Keratinocyte (primary cell): ENCODE data around the gene CST6. TPM values are rescaled to one million over a fixed set of nuclear protein-coding genes. Genes with fewer than 3 reads are reported as not detected.

Experiments used
- DNase-seq: peaks from one replicate; pipeline ENCODE4 v3.0.0-alpha.2; 2011; ENCODE audit warnings: low read depth, missing footprints, low spot score
- FAIRE-seq: peaks from 2 replicates; lab custom pipeline; 2011; peaks lifted over from hg19 to GRCh38; lab: Jason Lieb, UNC
- H2AFZ ChIP-seq: 2 replicates; pipeline ENCODE4 v1.6.0; 2012; ENCODE audit warnings: low read length, control low read depth, inconsistent platforms; ENCODE audit not compliant: control insufficient read depth
- H3K27ac ChIP-seq: 2 replicates; pipeline ENCODE4 v1.5.1; 2011; ENCODE audit warnings: low read length; ENCODE audit not compliant: control insufficient read depth, insufficient read depth
- H3K27me3 ChIP-seq: 3 replicates; pipeline ENCODE4 v1.6.0; 2011; ENCODE audit warnings: low read length; ENCODE audit not compliant: control insufficient read depth, insufficient read depth; ENCODE audit errors: extremely low read depth
- H3K36me3 ChIP-seq, 2 experiments: 2 replicates in 1 of 2; 3 replicates in 1 of 2; pipeline ENCODE4 v1.5.1; 2011; ENCODE audit warnings: low read length in 2 of 2, mild to moderate bottlenecking in 1 of 2; ENCODE audit not compliant: control insufficient read depth in 2 of 2, insufficient read depth in 2 of 2; ENCODE audit errors: extremely low read depth in 1 of 2
- H3K4me1 ChIP-seq: 3 replicates; pipeline ENCODE4 v1.5.1; 2011; ENCODE audit warnings: low read length; ENCODE audit not compliant: control insufficient read depth, insufficient read depth; ENCODE audit errors: extremely low read depth
- H3K4me2 ChIP-seq: 3 replicates; pipeline ENCODE4 v1.6.0; 2011; ENCODE audit warnings: low read depth, low read length; ENCODE audit not compliant: control insufficient read depth, insufficient read depth; ENCODE audit errors: extremely low read depth
- H3K4me3 ChIP-seq, 3 experiments: fragments of 200-600 bp in 1 of 3; sonication (generic) in 1 of 3; 2 replicates in 2 of 3; 3 replicates in 1 of 3; pipeline ENCODE4 v1.5.1; 2011 to 2016; ENCODE audit warnings: low read length in 3 of 3, mild to moderate bottlenecking in 3 of 3, control low read depth in 2 of 3, inconsistent platforms in 1 of 3, low read depth in 1 of 3, mixed read lengths in 1 of 3, mixed run types in 1 of 3, moderate library complexity in 1 of 3; ENCODE audit not compliant: control insufficient read depth in 2 of 3, insufficient read depth in 2 of 3; ENCODE audit errors: extremely low read depth in 1 of 3
- H3K79me2 ChIP-seq: 2 replicates; pipeline ENCODE4 v1.6.0; 2012; ENCODE audit warnings: low read length; ENCODE audit not compliant: control insufficient read depth, insufficient read depth
- H3K9ac ChIP-seq: 3 replicates; pipeline ENCODE4 v1.6.0; 2011; ENCODE audit warnings: low read length; ENCODE audit not compliant: control insufficient read depth, insufficient read depth; ENCODE audit errors: extremely low read depth
- H3K9me1 ChIP-seq: 3 replicates; pipeline ENCODE4 v1.6.0; 2011; ENCODE audit warnings: low read length; ENCODE audit not compliant: control insufficient read depth, insufficient read depth; ENCODE audit errors: extremely low read depth
- H3K9me3 ChIP-seq: 2 replicates; pipeline ENCODE4 v1.5.1; 2012; ENCODE audit warnings: low read depth, low read length; ENCODE audit not compliant: control insufficient read depth
- H4K20me1 ChIP-seq: 3 replicates; pipeline ENCODE4 v1.6.0; 2011; ENCODE audit warnings: low read length; ENCODE audit not compliant: control insufficient read depth, insufficient read depth; ENCODE audit errors: extremely low read depth
- CTCF ChIP-seq, 3 experiments: IDR thresholded peaks in 1 of 3; conservative IDR thresholded peaks in 1 of 3; optimal IDR thresholded peaks in 1 of 3; 2 replicates in 2 of 3; 3 replicates in 1 of 3; pipeline versions ENCODE3 to v1.5.1; 2011; ENCODE audit warnings: low read length in 3 of 3, mild to moderate bottlenecking in 3 of 3, moderate library complexity in 2 of 3, control low read depth in 1 of 3, inconsistent platforms in 1 of 3; ENCODE audit not compliant: insufficient read depth in 2 of 3; ENCODE audit errors: extremely low read depth in 1 of 3
- EZH2 ChIP-seq: IDR thresholded peaks from one replicate; pipeline ENCODE4 v1.6.1; 2012; ENCODE audit warnings: inconsistent platforms, mild to moderate bottlenecking, low read length, moderate library complexity
- dilution Hi-C: fragments of 300-500 bp; cut with MboI; formaldehyde crosslinking; loops from one replicate; pipeline ENCODE4 v1.7.0; 2020; ENCODE audit warnings: low sequenced_read_pairs; ENCODE audit not compliant: extremely low pct_ligation_motif_present
- polyA plus RNA-seq, 5 experiments: library from polyadenylated mRNA; depleted of rRNA in 3 of 5; stranded (reverse) in 3 of 5; stranded (forward) in 1 of 5; unstranded in 1 of 5; fragments of >200 nt; gene quantifications; 1 replicate in 1 of 5; 2 replicates in 3 of 5; 3 replicates in 1 of 5; pipeline versions ENCODE4 v1.2.1 to v1.2.3, GENCODE V29; 2011 to 2012; ENCODE audit warnings: missing spikeins in 2 of 5, low read depth in 1 of 5, low replicate concordance in 1 of 5

The CST6 gene
- polyA plus RNA-seq, 1 donor (not counting 4 experiments of a cell fraction or from before 2014, with no cell fraction given) = 1.4 TPM

- peaks cover 32% of the 10 kb centered on the region for H3K4me1 ChIP-seq
- no peak overlapping the region for H2AFZ ChIP-seq
- no peaks in the 10 kb centered on the region for H3K27me3 ChIP-seq
- H4K20me1 ChIP-seq = no peaks in the 10 kb centered on the region
- TF ChIP-seq EZH2 = no peak
- TF ChIP-seq CTCF (optimal IDR thresholded peaks at IDR 0.05 in 1 of 3, IDR thresholded peaks at IDR 0.05 in 1 of 3, conservative IDR thresholded peaks at IDR 0.05 in 1 of 3; ENCODE audit: extremely low read depth in 1 of 3, insufficient read depth in 2 of 3, low read length in 3 of 3) = no peak
- no peak overlapping the region for H3K4me3 ChIP-seq
- DNase-seq (no peak), FAIRE-seq (no peak)
- H3K9me1 ChIP-seq = peaks cover 3% of the 10 kb centered on the region
- H3K79me2 ChIP-seq = peaks cover 17% of the 10 kb centered on the region
- no peak overlapping the region for H3K9ac ChIP-seq
- dilution Hi-C loops = no loop called here
- no peaks in the 10 kb centered on the region for H3K9me3 ChIP-seq
- peaks cover 6 to 7% of the 10 kb centered on the region in 2 experiments for H3K36me3 ChIP-seq
- H3K27ac ChIP-seq = no peak overlapping the region
- no peak overlapping the region for H3K4me2 ChIP-seq
Observed at GRCh38 chr11:66006891-66007176, 5.0 kb upstream of the CST6 start.

- TF ChIP-seq EZH2 (no peak), CTCF (optimal IDR thresholded peaks at IDR 0.05 in 1 of 3, IDR thresholded peaks at IDR 0.05 in 1 of 3, conservative IDR thresholded peaks at IDR 0.05 in 1 of 3; ENCODE audit: extremely low read depth in 1 of 3, insufficient read depth in 2 of 3, low read length in 3 of 3) (no peak)
- DNase-seq (no peak), FAIRE-seq (no peak)
- dilution Hi-C loops = no loop called here
- peaks cover 36% of the 10 kb centered on the region for H3K4me1 ChIP-seq
- H3K9ac ChIP-seq = no peak overlapping the region
- no peaks in the 10 kb centered on the region for H3K27me3 ChIP-seq
- no peak overlapping the region for H3K27ac ChIP-seq
- peaks cover 6 to 7% of the 10 kb centered on the region in 2 experiments for H3K36me3 ChIP-seq
- H4K20me1 ChIP-seq = no peaks in the 10 kb centered on the region
- no peak overlapping the region for H2AFZ ChIP-seq
- H3K4me2 ChIP-seq = no peak overlapping the region
- no peaks in the 10 kb centered on the region for H3K9me3 ChIP-seq
- H3K4me3 ChIP-seq = no peak overlapping the region
- H3K79me2 ChIP-seq = peaks cover 16% of the 10 kb centered on the region
- peaks cover 3% of the 10 kb centered on the region for H3K9me1 ChIP-seq
Observed at GRCh38 chr11:66007201-66007634, 4.6 kb upstream of the CST6 start.
